GM18951 (cell line): ENCODE measurements around the gene RYR1.
"Not testable (repeated sequence)": the region's sequence is repeated elsewhere in the genome, so short reads cannot be mapped to it uniquely, and the experiment has no call there.

ENCODE experiments used
- POLR2A ChIP-seq: IDR thresholded peaks from 4 replicates; pipeline ENCODE4 v1.6.1; 2011; ENCODE audit warnings: mild to moderate bottlenecking; ENCODE audit not compliant: insufficient read length, insufficient read depth; ENCODE audit errors: extremely low read depth
- in situ Hi-C: fragments of 300-500 bp; cut with MboI; formaldehyde crosslinking; loops from one replicate; pipeline ENCODE4 v1.12.0; 2022; ENCODE audit warnings: low sequenced_read_pairs, mixed read lengths, inconsistent platforms; ENCODE audit not compliant: unreplicated experiment

The RYR1 gene

DNA sequence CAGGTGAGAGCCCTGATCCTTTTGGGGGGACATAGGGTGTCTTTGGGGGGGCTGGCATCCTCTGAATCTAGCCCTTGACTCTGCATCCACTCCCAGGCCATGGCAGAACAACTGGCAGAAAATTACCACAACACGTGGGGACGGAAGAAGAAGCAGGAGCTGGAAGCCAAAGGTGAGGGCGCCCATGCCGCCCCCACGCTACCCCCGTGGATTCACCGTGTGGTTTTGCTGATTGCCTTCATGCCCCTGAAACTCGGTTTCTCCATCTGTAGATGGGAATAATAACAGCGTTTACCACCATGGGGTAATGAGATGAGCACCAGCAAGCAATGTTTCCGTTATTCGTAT, 72.9 kb downstream of the RYR1 start:
- TF ChIP-seq POLR2A: no peak
- in situ Hi-C loops: no loop called here

GRCh38 chr19:38506723-38507550, 73.4 kb downstream of the RYR1 start:
- in situ Hi-C loops: no loop called here
- TF ChIP-seq POLR2A: no peak

GRCh38 chr19:38507551-38508127, 74.1 kb downstream of the RYR1 start:
- in situ Hi-C loops: no loop called here
- TF ChIP-seq POLR2A: no peak

DNA sequence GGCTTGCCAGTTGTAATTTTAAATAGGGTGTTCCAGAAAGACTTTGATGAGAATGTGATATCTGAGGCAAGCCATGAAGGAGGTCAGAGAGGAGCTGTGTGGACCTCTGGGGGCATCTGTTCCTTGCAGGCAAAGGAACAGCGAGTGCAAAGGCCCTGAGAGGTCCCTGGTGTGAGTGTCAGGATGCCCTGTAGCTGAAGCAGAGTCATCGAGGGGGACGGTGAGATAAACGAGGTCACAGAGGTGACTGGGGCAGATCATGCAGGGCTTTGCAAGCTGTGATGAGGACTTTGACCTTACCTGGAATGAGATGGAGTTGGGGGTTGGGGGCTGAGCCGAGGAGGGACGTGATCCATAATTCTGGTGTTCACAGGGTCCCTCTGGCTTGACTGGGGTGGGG, 75.0 kb downstream of the RYR1 start:
- TF ChIP-seq POLR2A: no peak
- in situ Hi-C loops: no loop called here

GRCh38 chr19:38509027-38509426, 75.5 kb downstream of the RYR1 start:
- TF ChIP-seq POLR2A: no peak
- in situ Hi-C loops: no loop called here

- TF ChIP-seq POLR2A: no peak
- in situ Hi-C loops: no loop called here
These were observed 77.7 kb downstream of the RYR1 start for GRCh38 chr19:38511074-38511708.

- in situ Hi-C loops: no loop called here
These were observed 78.8 kb downstream of the RYR1 start for GRCh38 chr19:38512277-38512676.

GRCh38 chr19:38513156-38513555, 79.7 kb downstream of the RYR1 start:
- in situ Hi-C loops: not testable (repeated sequence)

More at GRCh38 chr19:38512277-38512676, 78.8 kb downstream of the RYR1 start:
- TF ChIP-seq POLR2A: no peak

- TF ChIP-seq POLR2A: no peak
- in situ Hi-C loops: no loop called here
These were observed 80.3 kb downstream of the RYR1 start for GRCh38 chr19:38513762-38514167.

DNA sequence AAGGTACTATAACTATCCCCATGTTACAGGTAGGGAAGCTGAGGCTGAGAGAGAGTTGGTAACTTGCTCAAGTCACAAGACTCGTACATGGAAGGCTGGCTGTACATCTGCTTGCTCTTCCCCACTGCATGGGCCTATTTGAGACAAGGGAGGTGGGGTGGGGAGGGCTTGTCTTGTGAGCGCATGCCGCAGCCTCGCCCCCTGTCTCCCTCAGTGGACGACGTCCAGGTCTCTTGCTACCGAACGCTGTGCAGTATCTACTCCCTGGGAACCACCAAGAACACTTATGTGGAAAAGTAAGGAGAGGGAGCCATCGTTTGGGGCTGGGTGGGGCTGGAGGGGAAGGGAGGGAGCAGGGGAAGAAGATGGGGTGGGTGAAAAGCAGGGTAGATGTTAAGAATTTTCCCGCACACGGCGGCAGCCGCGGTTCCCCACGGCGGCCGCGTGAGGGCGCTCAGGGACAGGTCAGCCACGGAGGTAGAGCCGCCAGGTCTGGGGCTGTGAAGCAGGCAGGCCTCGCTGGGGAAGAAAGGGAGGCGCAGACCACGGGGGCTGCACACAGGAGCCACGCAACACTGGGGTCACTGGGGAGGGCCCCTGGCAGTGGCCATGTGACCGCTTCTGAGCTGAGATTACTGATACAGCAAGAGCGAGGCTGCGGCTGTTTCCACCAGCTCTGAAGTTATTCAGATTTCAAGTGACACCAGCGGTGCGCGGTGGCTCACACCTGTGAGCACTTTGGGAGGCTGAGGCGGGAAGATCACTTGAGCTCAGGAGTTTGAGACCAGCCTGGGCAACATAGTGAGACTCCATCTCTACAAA, 81.5 kb downstream of the RYR1 start:
- no peak for TF ChIP-seq POLR2A
- in situ Hi-C loops: no loop called here

DNA sequence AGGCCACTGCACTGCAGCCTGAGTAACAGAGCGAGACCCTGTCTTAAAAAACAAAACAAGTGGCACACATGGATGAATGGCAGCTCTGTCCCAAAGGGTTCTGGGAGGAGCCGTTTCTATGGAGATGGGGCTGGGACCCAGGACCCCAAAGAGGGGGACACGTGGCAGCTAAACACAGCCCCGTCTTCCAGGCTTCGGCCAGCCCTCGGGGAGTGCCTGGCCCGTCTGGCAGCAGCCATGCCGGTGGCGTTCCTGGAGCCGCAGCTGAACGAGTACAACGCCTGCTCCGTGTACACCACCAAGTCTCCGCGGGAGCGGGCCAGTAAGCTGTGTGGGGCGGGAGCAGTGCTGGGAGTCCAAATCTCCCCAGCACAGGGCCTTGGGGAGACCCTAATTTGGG, 82.4 kb downstream of the RYR1 start:
- in situ Hi-C loops: no loop called here

GRCh38 chr19:38516802-38517201, 83.3 kb downstream of the RYR1 start:
- no peak for TF ChIP-seq POLR2A
- in situ Hi-C loops: no loop called here

More for the DNA sequence above, 82.4 kb downstream of the RYR1 start:
- TF ChIP-seq POLR2A: no peak

GRCh38 chr19:38517321-38517720, 83.8 kb downstream of the RYR1 start:
- in situ Hi-C loops: no loop called here
- TF ChIP-seq POLR2A: no peak

DNA sequence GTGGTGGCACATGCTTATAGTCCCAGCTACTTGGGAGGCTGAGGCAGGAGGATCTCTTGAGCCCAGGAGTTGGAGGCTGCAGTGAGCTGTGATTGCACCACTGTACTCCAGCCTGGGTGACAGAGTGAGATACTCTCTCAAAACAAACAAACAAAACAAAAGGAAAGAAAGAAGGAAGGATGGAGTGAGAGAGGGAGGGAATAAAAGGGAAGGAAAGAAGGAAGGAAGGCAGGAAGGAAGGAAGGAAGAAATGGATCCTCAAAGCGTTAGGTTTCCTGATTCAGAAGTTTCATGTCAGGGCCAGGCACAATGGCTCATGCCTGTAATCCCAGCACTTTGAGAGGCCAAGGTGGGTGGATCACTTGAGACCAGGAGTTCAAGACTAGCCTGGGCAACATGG, 84.5 kb downstream of the RYR1 start:
- in situ Hi-C loops: not testable (repeated sequence)

DNA sequence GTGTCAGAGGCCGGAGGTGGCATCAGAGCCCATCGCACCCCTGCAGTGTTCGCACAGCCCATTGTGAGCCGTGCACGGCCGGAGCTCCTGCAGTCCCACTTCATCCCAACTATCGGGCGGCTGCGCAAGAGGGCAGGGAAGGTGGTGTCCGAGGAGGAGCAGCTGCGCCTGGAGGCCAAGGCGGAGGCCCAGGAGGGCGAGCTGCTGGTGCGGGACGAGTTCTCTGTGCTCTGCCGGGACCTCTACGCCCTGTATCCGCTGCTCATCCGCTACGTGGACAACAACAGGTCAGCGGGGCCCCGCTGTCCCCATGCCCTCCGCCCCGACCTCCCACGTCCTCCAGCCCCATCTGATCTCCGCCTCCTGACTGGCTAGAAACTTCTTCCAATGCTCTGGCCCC, 85.7 kb downstream of the RYR1 start:
- in situ Hi-C loops: no loop called here
- TF ChIP-seq POLR2A: no peak
